Naive B cell (primary cell): Measurements from ENCODE around the gene PDZD8. TPM values are rescaled to one million over a fixed set of nuclear protein-coding genes. Genes with fewer than 3 reads are reported as not detected.

Experiments used
- ATAC-seq, 2 donors: fragments of 150-1000 bp; cut with Tn5 transposase; 2 replicates each; pipeline ENCODE4 v1.10.0; 2021; ENCODE audit warnings: low read depth in 2 of 2, mild to moderate bottlenecking in 2 of 2, moderate library complexity in 2 of 2
- DNase-seq: peaks from one replicate; pipeline ENCODE4 v3.0.0; 2022
- H3K27ac Mint-ChIP-seq, 6 donors: one replicate each; pipeline ENCODE4 v1.8.0; 2020 to 2022; ENCODE audit warnings: mild to moderate bottlenecking in 6 of 6, mixed read lengths in 6 of 6, moderate library complexity in 5 of 6, inconsistent platforms in 2 of 6
- H3K27me3 Mint-ChIP-seq, 3 donors: one replicate each; pipeline ENCODE4 v1.8.0; 2021 to 2022; ENCODE audit warnings: mixed read lengths in 3 of 3, mild to moderate bottlenecking in 1 of 3
- H3K36me3 Mint-ChIP-seq, 2 donors: one replicate each; pipeline ENCODE4 v1.8.0; 2020 to 2022; ENCODE audit warnings: mixed read lengths in 2 of 2, inconsistent platforms in 1 of 2, mild to moderate bottlenecking in 1 of 2
- H3K4me1 Mint-ChIP-seq, 3 donors: one replicate each; pipeline ENCODE4 v1.8.0; 2020 to 2022; ENCODE audit warnings: mixed read lengths in 3 of 3, inconsistent platforms in 1 of 3, mild to moderate bottlenecking in 1 of 3, moderate library complexity in 1 of 3
- H3K4me3 Mint-ChIP-seq, 8 donors: one replicate each; pipeline ENCODE4 v1.8.0; 2020 to 2022; ENCODE audit warnings: mild to moderate bottlenecking in 8 of 8, mixed read lengths in 8 of 8, moderate library complexity in 8 of 8, inconsistent platforms in 2 of 8
- H3K9me3 Mint-ChIP-seq, 7 donors: one replicate each; pipeline ENCODE4 v1.8.0; 2020 to 2022; ENCODE audit warnings: mixed read lengths in 7 of 7, mild to moderate bottlenecking in 5 of 7, inconsistent platforms in 2 of 7, moderate library complexity in 1 of 7
- polyA plus RNA-seq, 6 donors: library from polyadenylated mRNA; unstranded; fragments of 300-500 nt; fragmentation: Illumina TruSeq; gene quantifications; one replicate each; pipeline ENCODE4 v1.2.3, GENCODE V29; 2021; ENCODE audit warnings: low read depth in 6 of 6

The PDZD8 gene, protein sequence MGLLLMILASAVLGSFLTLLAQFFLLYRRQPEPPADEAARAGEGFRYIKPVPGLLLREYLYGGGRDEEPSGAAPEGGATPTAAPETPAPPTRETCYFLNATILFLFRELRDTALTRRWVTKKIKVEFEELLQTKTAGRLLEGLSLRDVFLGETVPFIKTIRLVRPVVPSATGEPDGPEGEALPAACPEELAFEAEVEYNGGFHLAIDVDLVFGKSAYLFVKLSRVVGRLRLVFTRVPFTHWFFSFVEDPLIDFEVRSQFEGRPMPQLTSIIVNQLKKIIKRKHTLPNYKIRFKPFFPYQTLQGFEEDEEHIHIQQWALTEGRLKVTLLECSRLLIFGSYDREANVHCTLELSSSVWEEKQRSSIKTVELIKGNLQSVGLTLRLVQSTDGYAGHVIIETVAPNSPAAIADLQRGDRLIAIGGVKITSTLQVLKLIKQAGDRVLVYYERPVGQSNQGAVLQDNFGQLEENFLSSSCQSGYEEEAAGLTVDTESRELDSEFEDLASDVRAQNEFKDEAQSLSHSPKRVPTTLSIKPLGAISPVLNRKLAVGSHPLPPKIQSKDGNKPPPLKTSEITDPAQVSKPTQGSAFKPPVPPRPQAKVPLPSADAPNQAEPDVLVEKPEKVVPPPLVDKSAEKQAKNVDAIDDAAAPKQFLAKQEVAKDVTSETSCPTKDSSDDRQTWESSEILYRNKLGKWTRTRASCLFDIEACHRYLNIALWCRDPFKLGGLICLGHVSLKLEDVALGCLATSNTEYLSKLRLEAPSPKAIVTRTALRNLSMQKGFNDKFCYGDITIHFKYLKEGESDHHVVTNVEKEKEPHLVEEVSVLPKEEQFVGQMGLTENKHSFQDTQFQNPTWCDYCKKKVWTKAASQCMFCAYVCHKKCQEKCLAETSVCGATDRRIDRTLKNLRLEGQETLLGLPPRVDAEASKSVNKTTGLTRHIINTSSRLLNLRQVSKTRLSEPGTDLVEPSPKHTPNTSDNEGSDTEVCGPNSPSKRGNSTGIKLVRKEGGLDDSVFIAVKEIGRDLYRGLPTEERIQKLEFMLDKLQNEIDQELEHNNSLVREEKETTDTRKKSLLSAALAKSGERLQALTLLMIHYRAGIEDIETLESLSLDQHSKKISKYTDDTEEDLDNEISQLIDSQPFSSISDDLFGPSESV
- 10 to 100 TPM in 1 of 6 donors, 1 to 10 TPM in 5; 2.0 to 12.0 (median 6.5) TPM for polyA plus RNA-seq

GRCh38 chr10:117375360-117376178, at the start of gene PDZD8:
Gene PDZD8, minus strand, starts transcription at chr10:117375440. Its CDS starts 213 bp downstream, at chr10:117375227.
- ATAC-seq = peak; percentile 90
- no peaks in the 10 kb centered on the region for H3K36me3 Mint-ChIP-seq
- no peaks in the 10 kb centered on the region for H3K9me3 Mint-ChIP-seq

DNA sequence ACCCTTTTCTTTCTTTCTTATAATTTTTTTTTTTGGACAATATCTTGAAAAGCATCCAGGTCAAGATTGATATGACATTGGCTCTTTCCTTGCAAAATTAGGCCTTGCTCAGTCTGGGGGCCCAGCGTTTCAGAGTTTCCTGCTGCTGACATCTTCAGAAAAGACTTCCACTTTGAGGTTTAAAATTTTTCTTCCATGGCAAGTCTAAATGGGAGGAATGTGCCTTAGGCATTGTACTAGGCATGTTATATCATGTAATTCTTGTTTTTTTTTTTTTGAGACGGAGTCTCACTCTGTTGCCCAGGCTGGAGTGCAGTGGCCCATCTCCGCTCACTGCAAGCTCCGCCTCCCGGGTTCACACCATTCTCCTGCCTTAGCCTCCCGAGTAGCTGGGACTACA, 48.9 kb upstream of the PDZD8 start:
- H3K27ac Mint-ChIP-seq = no peak overlapping the region
- no peak for DNase-seq
- H3K36me3 Mint-ChIP-seq = peaks cover 0 to 9% of the 10 kb centered on the region in 2 donors
- peaks cover 0 to 7% (median 5%) of the 10 kb centered on the region in 7 donors for H3K9me3 Mint-ChIP-seq
- no peak overlapping the region for H3K4me3 Mint-ChIP-seq
- H3K4me1 Mint-ChIP-seq = no peaks in the 10 kb centered on the region
- no peak for ATAC-seq
- peaks cover 7 to 40% (median 16%) of the 10 kb centered on the region in 3 donors for H3K27me3 Mint-ChIP-seq

More at GRCh38 chr10:117375360-117376178, at the start of gene PDZD8:
- H3K4me1 Mint-ChIP-seq = peaks cover 21 to 38% (median 25%) of the 10 kb centered on the region in 3 donors
- H3K27me3 Mint-ChIP-seq = peaks cover 25 to 29% (median 28%) of the 10 kb centered on the region in 3 donors
- peak within 1 kb of the TSS; percentile 88 to 97 (median 95) for H3K4me3 Mint-ChIP-seq
- DNase-seq = peak; percentile 91
- peak within 1 kb of the TSS; percentile 82 to 94 (median 92) for H3K27ac Mint-ChIP-seq

DNA sequence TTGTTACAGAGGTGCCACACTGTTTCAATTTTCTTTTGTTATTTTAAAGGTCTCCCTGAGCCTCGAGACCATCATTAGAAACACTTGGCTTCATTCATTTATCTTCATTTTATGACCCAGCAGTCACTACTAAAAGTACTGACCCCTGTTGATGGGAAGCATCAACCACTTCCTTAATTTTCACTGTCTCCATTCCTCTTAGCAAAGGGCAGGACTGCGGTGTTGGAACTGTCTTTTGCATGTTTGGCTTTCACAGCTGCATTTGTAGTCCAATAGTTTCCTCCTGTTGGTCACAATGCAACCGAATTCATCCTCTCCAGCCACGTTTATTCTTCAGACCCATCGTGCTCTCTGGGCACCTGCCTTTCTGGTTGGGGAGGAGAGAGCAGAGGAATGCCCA, 46.7 kb upstream of the PDZD8 start:
- Mint-ChIP-seq H3K36me3 (peaks cover 0 to 9% of the 10 kb centered on the region in 2 donors), H3K9me3 (peaks cover 0 to 7% (median 5%) of the 10 kb centered on the region in 7 donors), H3K27ac (no peak overlapping the region), H3K4me1 (no peaks in the 10 kb centered on the region), H3K27me3 (peaks cover 11 to 47% (median 16%) of the 10 kb centered on the region in 3 donors), H3K4me3 (no peak overlapping the region)
- ATAC-seq = no peak
- no peak for DNase-seq

DNA sequence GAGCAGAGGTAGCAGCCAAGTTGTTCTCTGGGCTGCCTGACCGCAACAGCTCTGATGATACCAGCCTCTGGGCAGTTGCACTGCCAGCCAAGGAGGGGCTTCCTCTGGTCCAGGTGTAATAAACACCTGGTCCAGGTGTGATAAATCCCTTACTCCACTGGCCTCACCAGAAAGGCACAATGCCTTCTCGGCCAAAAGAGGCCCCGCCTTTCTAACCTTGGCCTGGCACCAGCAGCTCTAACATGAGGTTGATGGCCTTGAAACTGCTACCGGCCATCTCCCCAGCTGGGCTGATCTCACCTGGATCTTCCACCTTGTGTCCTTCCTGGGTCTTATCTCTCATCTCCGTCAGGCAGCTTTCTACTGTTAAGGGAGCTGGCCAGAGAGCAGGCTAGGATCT, 45.5 kb upstream of the PDZD8 start:
- H3K4me1 Mint-ChIP-seq = no peaks in the 10 kb centered on the region
- H3K4me3 Mint-ChIP-seq = no peak overlapping the region
- peaks cover 11 to 49% (median 16%) of the 10 kb centered on the region in 3 donors for H3K27me3 Mint-ChIP-seq
- H3K9me3 Mint-ChIP-seq = peaks cover 0 to 7% (median 5%) of the 10 kb centered on the region in 7 donors
- ATAC-seq (no peak), DNase-seq (no peak)
- peaks cover 0 to 9% of the 10 kb centered on the region in 2 donors for H3K36me3 Mint-ChIP-seq
- H3K27ac Mint-ChIP-seq = peak overlapping the region in 1 of 6 donors; percentile 37

DNA sequence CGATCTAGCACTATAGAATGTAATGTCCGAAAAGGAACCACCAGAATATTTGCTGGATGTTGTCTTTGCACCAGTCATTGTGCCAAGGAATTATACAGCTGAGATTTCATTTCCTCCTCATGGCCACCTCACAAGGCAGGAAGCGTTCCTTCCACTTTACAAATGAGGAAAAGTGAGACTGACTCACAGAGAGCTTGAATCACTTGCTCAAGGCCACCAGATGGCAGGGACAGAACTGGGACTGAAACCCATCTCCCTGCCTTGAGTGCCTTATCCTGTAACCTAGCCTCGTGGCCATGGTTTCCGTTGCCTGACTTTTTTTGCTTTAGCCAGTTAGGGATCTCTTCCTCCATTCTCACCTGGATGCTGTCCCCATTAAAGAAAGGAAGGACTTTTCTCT, 44.7 kb upstream of the PDZD8 start:
- H3K36me3 Mint-ChIP-seq = peaks cover 0 to 9% of the 10 kb centered on the region in 2 donors
- peaks cover 9 to 46% (median 16%) of the 10 kb centered on the region in 3 donors for H3K27me3 Mint-ChIP-seq
- H3K4me3 Mint-ChIP-seq = no peak overlapping the region
- H3K4me1 Mint-ChIP-seq = no peaks in the 10 kb centered on the region
- peaks cover 2 to 7% (median 5%) of the 10 kb centered on the region in 7 donors for H3K9me3 Mint-ChIP-seq
- DNase-seq (no peak), ATAC-seq (no peak)
- H3K27ac Mint-ChIP-seq = no peak overlapping the region

DNA sequence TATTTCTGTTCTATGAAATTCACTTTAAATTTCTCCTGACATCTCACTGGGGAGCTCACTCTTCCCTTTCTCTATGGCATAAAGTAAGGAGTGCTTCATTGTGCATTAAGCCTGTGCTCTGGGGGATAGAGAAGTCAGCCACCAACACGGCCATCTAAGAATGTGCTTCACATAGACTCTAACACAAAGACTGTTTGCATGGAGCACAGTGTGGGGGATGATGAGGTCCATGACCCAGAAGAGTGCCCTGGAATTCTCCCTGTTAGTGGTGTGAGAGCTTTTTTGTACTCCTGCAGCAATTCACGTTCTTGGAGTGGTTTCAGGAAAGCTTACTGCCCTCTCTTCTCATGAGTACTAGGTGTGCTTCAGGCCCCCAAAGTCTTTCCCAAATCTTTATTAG, 43.9 kb upstream of the PDZD8 start:
- H3K27ac Mint-ChIP-seq = no peak overlapping the region
- H3K27me3 Mint-ChIP-seq = peaks cover 5 to 43% (median 21%) of the 10 kb centered on the region in 3 donors
- peaks cover 2 to 7% (median 5%) of the 10 kb centered on the region in 7 donors for H3K9me3 Mint-ChIP-seq
- H3K36me3 Mint-ChIP-seq = peaks cover 0 to 9% of the 10 kb centered on the region in 2 donors
- no peak for ATAC-seq
- H3K4me3 Mint-ChIP-seq = no peak overlapping the region
- no peaks in the 10 kb centered on the region for H3K4me1 Mint-ChIP-seq
- DNase-seq = no peak

DNA sequence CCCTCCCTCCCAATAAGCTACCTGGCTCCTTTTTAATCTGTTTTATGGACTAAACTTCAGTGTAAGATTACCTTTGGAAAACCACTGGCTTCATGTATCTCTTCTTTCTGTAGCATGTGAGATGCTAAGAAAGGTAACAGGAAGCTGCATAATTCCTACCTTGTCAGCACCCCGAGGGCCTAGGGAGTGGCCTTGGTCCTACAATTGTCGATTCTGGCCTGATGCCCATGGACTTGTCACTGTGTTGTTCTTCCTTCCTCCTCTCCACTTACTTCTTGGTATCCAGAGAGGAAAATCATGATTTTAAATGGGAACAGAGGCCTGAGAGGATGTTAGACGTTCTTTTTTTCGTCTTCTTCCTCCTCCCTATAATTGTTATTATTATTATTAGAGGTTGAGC, 42.9 kb upstream of the PDZD8 start:
- Mint-ChIP-seq H3K27me3 (peaks cover 5 to 40% (median 25%) of the 10 kb centered on the region in 3 donors), H3K4me1 (no peaks in the 10 kb centered on the region), H3K9me3 (peaks cover 2 to 7% (median 5%) of the 10 kb centered on the region in 7 donors), H3K4me3 (no peak overlapping the region), H3K36me3 (peaks cover 0 to 9% of the 10 kb centered on the region in 2 donors), H3K27ac (no peak overlapping the region)
- no peak for ATAC-seq
- DNase-seq = no peak

GRCh38 chr10:117417196-117417595, 42.0 kb upstream of the PDZD8 start:
- ATAC-seq = no peak
- Mint-ChIP-seq H3K4me3 (no peak overlapping the region), H3K9me3 (peaks cover 2 to 7% (median 5%) of the 10 kb centered on the region in 7 donors), H3K27me3 (peaks cover 5 to 37% (median 32%) of the 10 kb centered on the region in 3 donors), H3K27ac (no peak overlapping the region), H3K36me3 (peaks cover 0 to 9% of the 10 kb centered on the region in 2 donors), H3K4me1 (no peaks in the 10 kb centered on the region)
- no peak for DNase-seq

- Mint-ChIP-seq H3K36me3 (no peaks in the 10 kb centered on the region), H3K27me3 (peaks cover 13 to 29% (median 18%) of the 10 kb centered on the region in 3 donors), H3K4me3 (no peak overlapping the region), H3K4me1 (no peaks in the 10 kb centered on the region), H3K9me3 (peaks cover 0 to 2% (median 0%) of the 10 kb centered on the region in 7 donors), H3K27ac (no peak overlapping the region)
- ATAC-seq (no peak), DNase-seq (no peak)
These were observed 38.8 kb upstream of the PDZD8 start for GRCh38 chr10:117413928-117414618.

DNA sequence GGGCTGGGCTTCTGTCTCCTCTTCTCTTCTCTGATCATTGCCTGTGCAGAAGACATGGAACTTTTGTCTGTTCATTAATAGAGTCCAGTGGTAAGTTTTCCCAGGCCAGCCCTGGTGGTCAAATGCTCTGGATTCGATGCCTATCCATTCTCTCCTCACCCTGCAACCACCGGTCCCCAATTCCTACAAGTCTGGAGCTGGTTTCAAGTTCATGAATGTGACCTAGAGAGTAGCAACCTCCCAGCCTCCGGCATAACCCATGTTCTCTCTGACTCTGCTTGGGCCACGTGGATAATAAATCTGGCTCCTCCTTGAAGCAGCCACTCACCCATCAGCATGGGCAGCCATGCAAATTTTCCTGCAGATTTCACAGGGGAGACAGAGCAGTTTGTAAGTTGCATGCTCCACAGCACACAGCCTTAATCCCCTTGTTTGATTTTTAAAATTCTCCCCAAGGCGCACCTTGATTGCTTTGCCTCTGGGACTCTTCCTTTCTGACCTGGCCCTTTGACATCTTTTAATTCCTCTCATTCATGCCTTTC, 37.3 kb upstream of the PDZD8 start:
- Mint-ChIP-seq H3K27ac (no peak overlapping the region), H3K4me3 (no peak overlapping the region), H3K4me1 (peaks cover 0 to 3% (median 0%) of the 10 kb centered on the region in 3 donors), H3K27me3 (peaks cover 16 to 34% (median 23%) of the 10 kb centered on the region in 3 donors), H3K36me3 (no peaks in the 10 kb centered on the region), H3K9me3 (peaks cover 0 to 2% (median 0%) of the 10 kb centered on the region in 7 donors)
- no peak for DNase-seq
- no peak for ATAC-seq

- H3K36me3 Mint-ChIP-seq = no peaks in the 10 kb centered on the region
- no peak overlapping the region for H3K27ac Mint-ChIP-seq
- no peak for DNase-seq
- no peak overlapping the region for H3K4me3 Mint-ChIP-seq
- H3K27me3 Mint-ChIP-seq = peaks cover 20 to 28% (median 23%) of the 10 kb centered on the region in 3 donors
- ATAC-seq = no peak
- peaks cover 0 to 2% (median 0%) of the 10 kb centered on the region in 7 donors for H3K9me3 Mint-ChIP-seq
- peaks cover 0 to 3% (median 0%) of the 10 kb centered on the region in 3 donors for H3K4me1 Mint-ChIP-seq
These were observed 36.5 kb upstream of the PDZD8 start for GRCh38 chr10:117411479-117412399.
